Pancreas (tissue), 10 donors: ENCODE measurements around the gene C11orf97. TPM values are rescaled to one million over a fixed set of nuclear protein-coding genes. Genes with fewer than 3 reads are reported as not detected.
A peak's percentile ranks its signal among the peaks of the same experiment; 100 is the strongest.

ENCODE experiments used
- ATAC-seq, 4 donors: fragments of 200-7000 bp; cut with Tn5 transposase; one replicate each; pipeline versions ENCODE4 v1.8.0 to v1.9.1; 2020; ENCODE audit warnings: mild to moderate bottlenecking in 4 of 4, moderate library complexity in 4 of 4
- DNase-seq, 6 donors: peaks; one replicate each; pipeline ENCODE4 v3.0.0-alpha.2; 2020
- FAIRE-seq: peaks from 2 replicates; lab custom pipeline; 2012; peaks lifted over from hg19 to GRCh38; lab: Jason Lieb, UNC
- H3K27ac ChIP-seq, 4 donors: fragments of 200-600 bp; sonication (generic); 1 replicate in 3 of 4; 2 replicates in 1 of 4; pipeline versions ENCODE4 v1.5.0 to v1.8.0; 2020
- H3K27me3 ChIP-seq, 4 donors: fragments of 200-600 bp; one replicate each; pipeline ENCODE4 v1.8.0; 2021
- H3K36me3 ChIP-seq, 3 donors: fragments of 200-600 bp; sonication (generic) in 1 of 3; one replicate each; pipeline versions ENCODE4 v1.5.0 to v1.8.0; 2020 to 2021
- H3K4me1 ChIP-seq, 3 donors: fragments of 200-600 bp; one replicate each; pipeline ENCODE4 v1.8.0; 2021
- H3K4me3 ChIP-seq, 4 donors: fragments of 200-600 bp; sonication (generic) in 2 of 4; one replicate each; pipeline versions ENCODE4 v1.5.0 to v1.8.0; 2020 to 2021
- H3K9me3 ChIP-seq, 4 donors: fragments of 200-600 bp; one replicate each; pipeline ENCODE4 v1.8.0; 2021
- WGBS, 2 donors: extraction: QIAGEN DNeasy Blood & Tissue Kit; methylation state at CpG; one replicate each; pipeline ENCODE4 v1.1.7; 2013; 5-methylcytosine and 5-hydroxymethylcytosine counted together
- intact Hi-C, 3 donors: fragments of 100-400 bp; cut with DNase I; formaldehyde crosslinking; loops; one replicate each; pipeline versions ENCODE4 v1.11.1 to v1.14.2; 2022
- polyA plus RNA-seq, 2 donors: library from polyadenylated mRNA; stranded (reverse); fragments of 200-250 nt; gene quantifications; one replicate each; pipeline ENCODE4 v1.2.3, GENCODE V29; 2013
- total RNA-seq, 6 donors: library from RNA; stranded (reverse); fragmentation: NEBNext Ultra II Directional in 4 of 6; extraction: Animal tissue kit (Norgen Biotek cat#: 25700) in 4 of 6; gene quantifications; one replicate each; pipeline versions ENCODE4 v1.2.1 to v1.2.4, GENCODE V29; 2021 to 2023
- TF ChIP-seq, protein P1 (sequence below), 4 donors: fragments of 200-600 bp; sonication (generic) in 3 of 4; IDR thresholded peaks; one replicate each; pipeline versions ENCODE4 v1.5.0 to v1.8.0; 2021; ENCODE audit warnings: antibody characterized with exemption in 4 of 4
- donor health status: healthy with polysubstance abuse.
- donor health status: DM: no; HTN: no; CAD: no; lungs with moderate emphysema.
- donor health status: DM: no; HTN: no; CAD: no.
- donor health status: control.
- donor health status: control.
- donor health status: Bipolar disorder and iron deficiency.
- donor health status: DM: yes; HTN: yes; CAD: no.
- donor health status: DM: no; HTN: no; CAD: no.
- donor health status: DM: no; HTN: no; CAD: no.
- donor health status: DM: yes; HTN: yes; CAD: no.

C11orf97 gene
- total and polyA plus RNA-seq, 8 donors, result not detected

GRCh38 chr11:94528551-94528950, 16.3 kb downstream of the C11orf97 start:
- Histone ChIP-seq H3K9me3 (no peaks in the 10 kb centered on the region), H3K4me1 (peaks cover 0 to 5% (median 3%) of the 10 kb centered on the region in 3 donors), H3K27me3 (no peaks in the 10 kb centered on the region), H3K4me3 (no peak overlapping the region), H3K36me3 (no peaks in the 10 kb centered on the region), H3K27ac (no peak overlapping the region)
- TF ChIP-seq, protein P1, sequence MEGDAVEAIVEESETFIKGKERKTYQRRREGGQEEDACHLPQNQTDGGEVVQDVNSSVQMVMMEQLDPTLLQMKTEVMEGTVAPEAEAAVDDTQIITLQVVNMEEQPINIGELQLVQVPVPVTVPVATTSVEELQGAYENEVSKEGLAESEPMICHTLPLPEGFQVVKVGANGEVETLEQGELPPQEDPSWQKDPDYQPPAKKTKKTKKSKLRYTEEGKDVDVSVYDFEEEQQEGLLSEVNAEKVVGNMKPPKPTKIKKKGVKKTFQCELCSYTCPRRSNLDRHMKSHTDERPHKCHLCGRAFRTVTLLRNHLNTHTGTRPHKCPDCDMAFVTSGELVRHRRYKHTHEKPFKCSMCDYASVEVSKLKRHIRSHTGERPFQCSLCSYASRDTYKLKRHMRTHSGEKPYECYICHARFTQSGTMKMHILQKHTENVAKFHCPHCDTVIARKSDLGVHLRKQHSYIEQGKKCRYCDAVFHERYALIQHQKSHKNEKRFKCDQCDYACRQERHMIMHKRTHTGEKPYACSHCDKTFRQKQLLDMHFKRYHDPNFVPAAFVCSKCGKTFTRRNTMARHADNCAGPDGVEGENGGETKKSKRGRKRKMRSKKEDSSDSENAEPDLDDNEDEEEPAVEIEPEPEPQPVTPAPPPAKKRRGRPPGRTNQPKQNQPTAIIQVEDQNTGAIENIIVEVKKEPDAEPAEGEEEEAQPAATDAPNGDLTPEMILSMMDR (IDR thresholded peaks at IDR 0.05), result no peak
- intact Hi-C loops, result loop anchor here in 1 of 3 donors (10.0 kb wide), 1 partner anchor 66 kb away; no protein-coding TSS in a partner anchor
- ATAC-seq (no peak), DNase-seq (no peak), FAIRE-seq (no peak)

DNA sequence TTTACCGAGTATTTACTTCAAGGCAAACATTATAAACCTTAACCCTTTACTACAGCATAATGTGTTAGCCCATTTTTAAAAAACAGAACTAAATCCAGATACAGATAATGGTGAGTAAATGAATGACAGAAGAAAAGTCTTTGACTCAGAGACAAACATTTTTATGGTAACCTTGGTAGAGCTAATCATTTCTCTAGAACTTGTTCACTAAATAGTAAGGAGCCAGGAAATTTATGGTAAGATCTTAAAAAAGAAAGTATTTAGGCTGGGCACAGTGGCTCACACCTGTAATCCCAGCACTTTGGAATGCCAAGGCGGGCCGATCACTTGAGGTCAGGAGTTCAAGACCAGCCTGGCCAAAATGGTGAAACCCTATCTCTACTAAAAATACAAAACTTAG, 19.9 kb downstream of the C11orf97 start:
- Histone ChIP-seq H3K27ac (no peak overlapping the region), H3K4me3 (no peak overlapping the region), H3K27me3 (no peaks in the 10 kb centered on the region), H3K4me1 (peaks cover 0 to 7% (median 0%) of the 10 kb centered on the region in 3 donors), H3K36me3 (no peaks in the 10 kb centered on the region), H3K9me3 (no peaks in the 10 kb centered on the region)
- TF ChIP-seq, protein P1 (IDR thresholded peaks at IDR 0.05), result no peak
- FAIRE-seq (no peak), DNase-seq (no peak), ATAC-seq (no peak)
- WGBS, 2 donors, result 82 to 90% methylated on average over 3 of the region's 3 CpGs
- intact Hi-C loops, result no loop called here

DNA sequence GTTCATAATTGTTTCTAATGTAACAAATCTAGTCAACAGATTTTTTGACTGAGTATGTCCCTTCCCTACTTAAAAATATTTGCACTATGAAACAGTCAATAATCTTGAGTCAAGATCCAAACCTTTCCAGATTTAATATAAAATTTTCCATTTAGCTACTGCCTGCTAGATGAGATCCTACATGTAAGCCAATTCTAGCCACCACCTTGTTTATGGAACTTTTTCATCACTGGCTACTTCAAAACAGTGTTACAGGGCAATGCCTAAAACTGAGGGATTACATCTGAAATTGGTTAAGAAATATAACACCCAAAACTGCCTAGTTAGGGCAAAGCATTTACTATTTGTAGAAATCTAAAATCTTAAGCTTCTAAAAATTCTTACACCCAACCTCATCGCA, 20.9 kb downstream of the C11orf97 start:
- 95% methylated on average over 1 of the region's 1 CpG for WGBS, 2 donors
- ATAC-seq (no peak), DNase-seq (no peak), FAIRE-seq (no peak)
- Histone ChIP-seq H3K9me3 (no peaks in the 10 kb centered on the region), H3K4me3 (no peak overlapping the region), H3K27me3 (no peaks in the 10 kb centered on the region), H3K4me1 (peaks cover 0 to 7% (median 0%) of the 10 kb centered on the region in 3 donors), H3K36me3 (no peaks in the 10 kb centered on the region), H3K27ac (no peak overlapping the region)
- intact Hi-C loops, result no loop called here
- TF ChIP-seq, protein P1 (IDR thresholded peaks at IDR 0.05), result no peak

DNA sequence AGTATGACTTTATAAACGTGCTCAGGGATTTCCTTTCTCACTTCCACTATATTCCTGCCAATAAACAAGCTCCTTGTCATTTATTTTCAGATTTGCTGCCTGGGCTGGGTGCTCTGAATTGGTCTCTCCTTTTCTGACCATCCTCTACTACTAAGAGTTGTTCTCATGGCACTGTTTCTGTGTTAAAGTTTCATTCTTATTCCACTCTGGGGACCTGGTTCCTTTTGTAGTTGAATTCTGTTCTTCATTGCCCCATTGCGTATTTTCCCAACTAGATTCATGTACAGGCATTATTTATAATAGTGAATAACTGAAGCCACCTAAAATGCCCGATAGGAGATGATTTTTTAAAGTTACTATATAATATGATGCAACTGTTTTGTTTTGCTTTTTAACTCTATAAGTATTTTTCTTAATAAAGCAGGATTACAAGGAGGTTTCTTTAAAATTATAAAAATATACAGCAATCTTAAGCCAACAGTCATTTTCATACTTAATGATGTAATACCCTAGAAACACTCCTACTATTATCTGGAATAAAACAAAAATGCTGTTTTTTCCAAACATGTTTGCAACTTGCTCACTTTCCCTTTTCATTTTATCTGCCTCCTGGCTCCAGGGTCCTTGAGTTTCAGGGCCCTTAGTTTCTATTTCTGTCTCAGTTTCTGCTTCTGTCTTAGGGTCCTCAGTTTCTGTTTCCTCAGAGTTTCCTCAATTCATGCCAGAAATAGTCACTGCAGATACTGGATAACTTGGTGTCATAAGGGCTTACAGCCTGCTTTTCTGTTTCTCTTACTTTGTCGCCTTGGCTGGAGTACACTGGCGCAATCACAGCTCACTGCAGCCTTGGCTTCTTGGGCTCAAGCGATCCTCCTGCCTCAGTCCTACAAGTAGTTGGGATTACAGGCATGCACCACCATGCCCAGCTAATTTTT, 21.7 kb downstream of the C11orf97 start:
- intact Hi-C loops, result no loop called here
- WGBS, 2 donors, result 78 to 80% methylated on average over 6 of the region's 6 CpGs
- TF ChIP-seq, protein P1 (IDR thresholded peaks at IDR 0.05), result no peak
- Histone ChIP-seq H3K27ac (no peak overlapping the region), H3K27me3 (no peaks in the 10 kb centered on the region), H3K4me3 (no peak overlapping the region), H3K9me3 (no peaks in the 10 kb centered on the region), H3K4me1 (peaks cover 0 to 7% (median 0%) of the 10 kb centered on the region in 3 donors), H3K36me3 (no peaks in the 10 kb centered on the region)
- ATAC-seq (peak in 2 of 4 donors; percentile 36 to 48), FAIRE-seq (no peak), DNase-seq (no peak)

- peak overlapping the region in 2 of 4 donors; percentile 8 to 15 for H3K27ac ChIP-seq
- no peaks in the 10 kb centered on the region for H3K36me3 ChIP-seq
- DNase-seq, result no peak
- TF ChIP-seq, protein P1 (IDR thresholded peaks at IDR 0.05), result no peak
- FAIRE-seq, result peak; percentile 5
- H3K9me3 ChIP-seq, result no peaks in the 10 kb centered on the region
- H3K4me1 ChIP-seq, result peaks cover 0 to 7% (median 0%) of the 10 kb centered on the region in 3 donors
- intact Hi-C loops, result no loop called here
- H3K27me3 ChIP-seq, result no peaks in the 10 kb centered on the region
- peak in 3 of 4 donors; percentile 64 to 70 (median 68) for ATAC-seq
- H3K4me3 ChIP-seq, result no peak overlapping the region
These were observed 24.1 kb downstream of the C11orf97 start for GRCh38 chr11:94536386-94536785.
